ENCODE data around the gene FBXO8.
"Not testable (repeated sequence)": the region's sequence is repeated elsewhere in the genome, so short reads cannot be mapped to it uniquely, and the experiment has no call there.

Gene FBXO8, protein sequence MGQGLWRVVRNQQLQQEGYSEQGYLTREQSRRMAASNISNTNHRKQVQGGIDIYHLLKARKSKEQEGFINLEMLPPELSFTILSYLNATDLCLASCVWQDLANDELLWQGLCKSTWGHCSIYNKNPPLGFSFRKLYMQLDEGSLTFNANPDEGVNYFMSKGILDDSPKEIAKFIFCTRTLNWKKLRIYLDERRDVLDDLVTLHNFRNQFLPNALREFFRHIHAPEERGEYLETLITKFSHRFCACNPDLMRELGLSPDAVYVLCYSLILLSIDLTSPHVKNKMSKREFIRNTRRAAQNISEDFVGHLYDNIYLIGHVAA

GRCh38 chr4:174283507-174284471, at the start of gene FBXO8, which contains the start of gene CEP44:
Gene FBXO8, minus strand, starts transcription at chr4:174283667. Its CDS starts 20,575 bp downstream, at chr4:174263092.
Gene CEP44, plus strand, starts transcription at chr4:174283911. Its CDS starts 15,211 bp downstream, at chr4:174299122.
- DNase-seq: peak in 55 of 56 donors; percentile 10 to 92 (median 78)

- DNase-seq: no peak
These were observed 49.5 kb upstream of the FBXO8 start for GRCh38 chr4:174332741-174333493.

- DNase-seq: no peak
These were observed 41.3 kb upstream of the FBXO8 start for GRCh38 chr4:174324725-174325124.

- no peak for DNase-seq
These were observed 40.8 kb upstream of the FBXO8 start for GRCh38 chr4:174324236-174324635.

DNA sequence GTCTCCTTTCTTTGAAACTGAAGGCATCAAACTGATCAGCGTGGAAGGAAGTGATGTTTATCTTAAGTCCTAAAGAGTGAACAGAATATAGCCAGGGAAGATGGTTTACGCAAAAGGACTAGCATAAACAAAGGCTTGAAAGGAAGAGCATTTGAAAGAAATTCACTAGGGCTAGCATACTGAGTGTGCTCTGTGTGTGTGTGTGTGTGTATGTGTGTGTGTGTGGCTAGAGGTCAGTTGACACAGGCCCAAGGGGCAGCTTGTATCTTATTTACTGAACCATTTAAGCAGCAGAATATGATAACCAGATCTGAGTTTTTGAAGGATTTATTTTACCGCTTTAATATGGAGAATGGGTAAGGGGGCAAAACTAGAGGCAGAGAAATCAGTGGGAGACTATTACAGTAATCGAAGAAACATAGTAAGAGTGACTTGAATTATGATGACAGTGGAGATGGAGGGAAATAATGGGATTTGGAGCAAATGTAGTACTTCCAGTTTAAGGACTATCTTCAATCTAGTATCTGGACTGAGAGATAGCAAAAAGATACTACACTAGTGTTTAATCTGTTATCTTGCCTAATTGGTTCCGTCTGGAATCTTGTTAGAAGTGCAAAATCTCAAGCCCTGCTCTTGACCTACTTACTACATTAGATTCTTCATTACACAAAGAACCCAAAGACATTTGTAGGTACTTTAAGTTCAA, 37.2 kb upstream of the FBXO8 start:
- DNase-seq: no peak

DNA sequence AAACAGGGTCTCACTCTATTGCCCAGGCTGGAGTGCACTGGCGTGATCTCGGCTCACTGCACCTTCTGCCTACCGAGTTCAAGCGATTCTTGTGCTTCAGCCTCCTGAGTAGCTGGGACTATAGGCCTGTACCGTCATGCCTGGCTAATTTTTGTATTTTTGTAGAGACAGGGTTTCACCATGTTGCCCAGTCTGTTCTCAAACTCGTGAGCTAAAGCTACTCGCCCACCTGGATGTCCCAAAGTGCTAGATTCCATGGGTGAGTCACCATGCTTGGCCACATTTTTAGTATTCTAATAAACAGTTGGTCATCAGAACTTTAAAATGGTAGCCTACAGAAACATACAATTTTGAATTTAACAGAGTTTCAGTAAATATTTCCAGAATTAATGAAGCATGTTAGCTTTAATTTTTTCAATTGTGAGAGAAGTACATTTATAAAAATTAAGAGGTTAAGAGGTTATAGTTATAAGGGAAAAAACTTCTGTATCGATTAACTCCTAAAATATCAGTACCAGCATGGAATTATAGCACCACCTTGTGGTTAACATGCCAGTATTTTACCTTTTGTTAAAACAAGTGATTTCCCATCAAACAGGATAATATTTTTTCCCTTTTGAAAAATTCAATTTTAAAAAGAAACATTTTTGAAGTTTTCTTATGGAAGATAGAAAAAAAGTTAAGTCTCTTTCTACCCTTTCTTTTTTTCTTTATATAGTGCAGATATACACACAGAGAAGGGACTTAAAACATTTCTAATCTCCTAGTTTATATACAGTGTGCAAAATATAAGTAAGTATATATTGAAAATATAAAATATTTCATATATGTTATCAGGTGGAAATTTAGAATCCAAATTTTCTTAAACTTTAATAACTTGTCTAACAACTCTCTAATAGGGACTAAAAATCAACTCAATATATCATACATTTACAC, 35.6 kb upstream of the FBXO8 start:
- no peak for DNase-seq

DNA sequence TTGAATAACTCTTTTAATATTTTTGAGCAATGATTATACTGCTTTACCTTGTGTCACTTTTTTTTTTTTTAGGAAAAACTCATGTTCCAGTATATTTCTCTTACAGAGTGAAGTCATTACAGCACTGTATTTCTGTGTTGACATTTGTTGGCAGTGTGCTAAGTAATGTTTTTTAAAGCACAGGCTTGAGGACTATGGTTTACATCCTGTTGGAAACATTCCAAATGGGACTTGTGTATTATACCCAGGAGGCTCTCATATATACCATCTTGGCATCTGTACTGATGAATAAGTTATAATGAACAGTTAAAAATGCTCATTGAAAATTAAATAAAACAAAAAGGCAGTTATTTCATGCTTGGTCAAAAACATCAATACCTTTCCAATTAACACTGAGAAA, 34.1 kb upstream of the FBXO8 start:
- no peak for DNase-seq

DNA sequence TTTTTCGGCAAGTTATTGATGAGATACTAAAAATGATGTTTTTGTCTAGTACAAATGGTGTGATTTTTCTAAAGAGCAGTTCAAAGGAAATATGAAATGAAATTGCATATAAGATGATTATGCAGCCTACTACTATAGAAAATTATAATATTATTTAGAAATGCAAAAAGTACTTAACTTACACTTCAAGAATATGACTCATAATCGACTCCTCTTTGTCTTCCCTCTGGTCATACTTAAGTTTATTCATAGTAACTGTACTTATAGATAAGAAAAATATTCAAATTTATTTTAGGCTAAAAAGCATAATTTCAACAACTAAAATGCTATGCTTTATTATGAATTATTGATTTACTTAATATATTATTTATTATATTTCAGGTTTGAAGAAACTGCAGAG, 33.5 kb upstream of the FBXO8 start:
- no peak for DNase-seq

DNA sequence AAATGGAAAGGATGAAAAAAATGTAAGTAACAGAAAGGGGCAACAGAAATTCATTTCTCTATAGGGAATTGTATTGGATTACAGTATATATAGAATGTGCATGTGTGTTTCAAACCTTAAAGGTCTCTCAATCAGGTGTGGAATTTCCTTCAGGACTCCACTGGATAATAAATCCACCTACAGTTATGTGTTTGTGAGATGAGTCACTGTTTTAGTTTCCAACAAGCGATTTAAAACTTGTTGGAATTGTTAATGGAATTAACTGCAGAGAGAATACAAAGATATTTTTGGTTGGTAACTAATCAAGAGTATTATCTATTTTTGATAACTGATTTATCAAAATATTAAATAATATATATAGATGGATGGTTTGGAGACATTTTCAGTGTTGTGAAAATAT, 33.1 kb upstream of the FBXO8 start:
- no peak for DNase-seq

DNA sequence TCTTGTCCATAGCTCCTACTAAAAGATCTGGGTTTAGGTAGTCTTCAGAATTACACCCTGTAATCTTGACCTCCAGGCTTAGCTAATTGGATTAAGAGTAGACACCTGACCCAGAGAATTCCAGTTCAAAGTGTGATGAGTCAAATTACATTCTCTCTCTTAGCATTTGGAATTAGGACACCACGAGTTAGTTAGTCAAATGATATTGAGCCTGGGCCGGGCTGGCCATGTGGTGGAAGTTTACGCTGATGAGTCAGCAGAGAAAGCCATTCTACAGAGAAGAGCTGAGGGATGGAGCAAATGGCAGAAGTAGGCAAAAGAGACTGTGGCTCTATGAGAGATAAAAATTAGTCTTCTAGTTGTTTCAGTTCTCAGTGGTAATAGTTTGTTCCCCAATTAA, 31.3 kb upstream of the FBXO8 start:
- DNase-seq: no peak

DNA sequence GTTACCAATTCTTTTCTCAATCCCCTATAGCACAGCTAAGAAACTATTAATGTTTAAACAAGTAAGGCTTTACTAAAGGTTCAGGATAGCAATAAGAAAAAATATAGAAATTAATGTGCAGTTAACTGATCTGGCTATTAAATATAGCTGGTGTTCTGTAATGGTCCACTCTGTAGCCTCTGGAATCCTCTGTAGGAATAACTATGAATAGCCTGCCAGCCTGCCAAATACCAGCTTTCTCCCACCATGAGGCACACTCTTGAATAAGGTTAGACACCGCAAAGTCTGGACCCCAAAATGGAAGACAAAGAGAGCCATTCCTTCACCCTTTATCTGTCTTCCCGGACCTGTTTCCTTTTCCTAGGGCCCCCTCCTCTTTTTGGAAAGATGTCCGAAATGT, 30.8 kb upstream of the FBXO8 start:
- DNase-seq: no peak

GRCh38 chr4:174312993-174313392, 29.5 kb upstream of the FBXO8 start:
- DNase-seq: no peak

DNA sequence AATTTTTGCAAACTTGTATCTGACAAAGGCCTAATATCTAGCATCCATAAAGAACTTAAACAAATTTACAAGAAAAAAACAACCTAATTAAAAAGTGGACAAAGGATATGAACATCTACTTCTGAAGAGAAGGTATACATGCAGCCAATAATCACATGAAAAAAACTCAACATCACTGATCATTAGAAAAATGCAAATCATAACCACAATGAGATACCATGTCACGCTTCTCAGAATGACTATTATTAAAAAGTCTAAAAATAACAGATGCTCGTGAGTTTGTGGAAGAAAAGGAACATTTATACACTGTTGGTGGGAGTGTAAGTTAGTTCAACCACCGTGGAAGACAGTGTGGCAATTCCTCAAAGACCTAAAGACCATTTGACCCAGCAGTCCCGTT, 24.2 kb upstream of the FBXO8 start:
- no peak for DNase-seq

GRCh38 chr4:174305961-174306360, 22.5 kb upstream of the FBXO8 start:
- DNase-seq: no peak

DNA sequence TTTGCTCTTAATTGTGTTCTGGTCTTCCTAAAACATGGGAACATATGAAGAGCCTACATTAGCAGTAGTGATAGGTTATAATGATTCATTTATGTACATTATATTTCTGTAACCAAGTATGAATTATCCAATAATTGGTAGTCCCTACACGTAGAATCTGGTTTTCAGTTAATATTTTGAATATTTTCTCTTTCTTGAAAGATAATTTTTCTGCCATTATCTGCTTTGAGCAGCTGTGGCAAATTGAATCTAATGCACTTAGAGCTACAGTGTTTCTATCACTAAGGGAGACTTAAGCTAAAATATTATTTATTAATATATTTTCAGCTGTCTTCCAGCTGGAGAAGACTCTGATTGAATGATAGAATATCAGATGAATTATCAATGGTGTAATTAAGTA, 21.2 kb upstream of the FBXO8 start:
- DNase-seq: no peak

DNA sequence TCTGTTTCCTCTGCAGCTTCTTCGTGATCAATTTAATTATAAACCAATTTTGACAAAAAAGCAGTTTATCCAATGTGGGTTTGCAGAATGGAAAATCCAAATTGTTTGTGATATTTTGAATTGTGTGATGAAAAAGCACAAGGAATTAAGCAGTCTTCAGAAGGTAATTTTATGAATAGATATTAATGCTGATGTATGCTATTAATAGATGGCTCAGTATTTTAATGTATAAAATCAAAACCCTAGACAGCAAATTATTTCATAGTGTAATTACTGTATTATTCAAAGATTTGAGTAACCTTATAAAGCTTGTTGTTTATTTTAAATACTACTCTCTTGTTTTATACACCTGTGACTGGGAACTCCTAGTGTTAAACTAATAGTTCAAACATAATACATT, 20.2 kb upstream of the FBXO8 start:
- DNase-seq: no peak

GRCh38 chr4:174295142-174295541, 11.7 kb upstream of the FBXO8 start:
- DNase-seq: not testable (repeated sequence)

GRCh38 chr4:174294641-174295040, 11.2 kb upstream of the FBXO8 start:
- DNase-seq: not testable (repeated sequence)

DNA sequence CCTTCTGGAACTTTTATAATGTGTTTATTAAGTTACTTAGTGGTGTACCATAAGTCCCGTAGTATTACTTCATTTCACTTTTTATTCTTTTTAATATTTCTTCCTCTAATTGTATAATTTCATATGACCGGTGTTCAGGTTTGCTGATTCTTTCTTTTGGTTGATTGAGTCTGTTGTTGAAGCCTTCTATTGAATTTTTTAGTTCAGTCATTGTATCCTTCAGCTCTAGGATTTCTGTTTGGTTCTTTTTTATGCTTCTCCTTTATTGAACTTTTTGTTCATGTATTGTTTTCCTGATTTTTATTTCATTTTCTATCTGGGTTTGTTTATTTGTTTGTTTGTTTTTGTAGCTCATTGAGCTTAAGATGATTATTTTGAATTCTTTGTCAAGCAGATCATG, 9.0 kb upstream of the FBXO8 start:
- DNase-seq: no peak

- DNase-seq: no peak
These were observed 3.4 kb upstream of the FBXO8 start for GRCh38 chr4:174286870-174287269.
